OCI-LY7 (cell line): Measurements from ENCODE around the gene IL12B. TPM values are rescaled to one million over a fixed set of nuclear protein-coding genes. Genes with fewer than 3 reads are reported as not detected.

Experiments
- BruUV-seq: library from RNA; stranded (reverse); fragments of 400-500 nt; replicated peaks from 2 replicates; lab custom pipeline; 2021; lab: Mats Ljungman, UMichigan
- CTCF ChIA-PET: fragments of 300-600 bp; sonication (Branson Sonifier 250); formaldehyde crosslinking; loops from one replicate; lab custom pipeline; 2022; ENCODE audit warnings: antibody characterized with exemption; ENCODE audit not compliant: unreplicated experiment; lab: Charles Lee
- POLR2A ChIA-PET: fragments of 300-600 bp; sonication (Branson Sonifier 250); formaldehyde crosslinking; loops from one replicate; lab custom pipeline; 2022; ENCODE audit warnings: antibody characterized with exemption; lab: Charles Lee
- DNase-seq: peaks from one replicate; pipeline ENCODE4 v3.0.0-alpha.2; 2015; ENCODE audit warnings: low spot score
- H2AFZ ChIP-seq: fragments of 200-600 bp; sonication (generic), shearing (Covaris generic); 2 replicates; pipeline ENCODE4 v1.6.1; 2014; ENCODE audit warnings: mild to moderate bottlenecking, antibody characterized with exemption, low read length, moderate library complexity
- H3K27ac ChIP-seq: fragments of 200-600 bp; sonication (generic); 2 replicates; pipeline ENCODE4 v1.5.1; 2014; ENCODE audit warnings: mixed run types, low read depth, mild to moderate bottlenecking, moderate library complexity, low read length, inconsistent platforms; ENCODE audit not compliant: poor library complexity, severe bottlenecking
- H3K36me3 ChIP-seq: fragments of 200-600 bp; sonication (generic); 2 replicates; pipeline ENCODE4 v1.6.1; 2014; ENCODE audit warnings: mild to moderate bottlenecking, antibody characterized with exemption, low read length, moderate library complexity, mixed read lengths; ENCODE audit not compliant: insufficient read depth
- H3K4me1 ChIP-seq: fragments of 200-600 bp; sonication (generic); 2 replicates; pipeline ENCODE4 v1.5.1; 2014; ENCODE audit warnings: mild to moderate bottlenecking, low read length; ENCODE audit not compliant: insufficient read depth, poor library complexity, severe bottlenecking
- H3K4me2 ChIP-seq: fragments of 200-600 bp; sonication (generic); 2 replicates; pipeline ENCODE4 v1.6.1; 2014; ENCODE audit warnings: mild to moderate bottlenecking, low read length
- H3K4me3 ChIP-seq: fragments of 200-600 bp; sonication (generic); 2 replicates; pipeline ENCODE4 v1.5.1; 2014; ENCODE audit warnings: mild to moderate bottlenecking, low read depth, low read length; ENCODE audit not compliant: poor library complexity, severe bottlenecking
- H3K79me2 ChIP-seq: fragments of 200-600 bp; sonication (generic); 2 replicates; pipeline ENCODE4 v1.6.1; 2016; ENCODE audit warnings: low read depth, mild to moderate bottlenecking, low read length, moderate library complexity, mixed read lengths; ENCODE audit not compliant: insufficient read depth
- H3K9me2 ChIP-seq: fragments of 200-600 bp; sonication (generic); 2 replicates; pipeline ENCODE4 v1.6.1; 2016; ENCODE audit warnings: mild to moderate bottlenecking, low read length, mixed read lengths; ENCODE audit not compliant: insufficient read depth
- H3K9me3 ChIP-seq: fragments of 200-600 bp; sonication (generic); 2 replicates; pipeline ENCODE4 v1.6.1; 2014; ENCODE audit warnings: mild to moderate bottlenecking, mixed run types, low read length, mixed read lengths
- H4K20me1 ChIP-seq: fragments of 200-600 bp; sonication (generic); 2 replicates; pipeline ENCODE4 v1.6.1; 2014; ENCODE audit warnings: mild to moderate bottlenecking, antibody characterized with exemption, low read length, moderate library complexity, mixed read lengths; ENCODE audit not compliant: insufficient read depth
- CTCF ChIP-seq: fragments of 200-600 bp; sonication (generic); conservative IDR thresholded peaks from 2 replicates; pipeline ENCODE4 v1.5.1; 2014; ENCODE audit warnings: mild to moderate bottlenecking, antibody characterized with exemption, low read length, moderate library complexity, mixed read lengths
- EZH2phosphoT487 ChIP-seq: fragments of 200-600 bp; sonication (generic); IDR thresholded peaks from 2 replicates; pipeline ENCODE4 v1.6.1; 2018; ENCODE audit warnings: low read depth, borderline replicate concordance, mild to moderate bottlenecking, mixed run types, antibody characterized with exemption, low read length, moderate library complexity, mixed read lengths
- intact Hi-C: fragments of 100-400 bp; cut with micrococcal nuclease; formaldehyde crosslinking; loops from one replicate; pipeline ENCODE4 v1.10.0; 2022; ENCODE audit not compliant: unreplicated experiment
- total RNA-seq, 2 experiments: library from RNA; depleted of rRNA in 1 of 2; stranded (reverse); fragments of >200 nt in 1 of 2; shearing (Covaris generic) in 1 of 2; gene quantifications; 2 replicates each; pipeline ENCODE4 v1.2.3, GENCODE V29; 2014 to 2022

The IL12B gene
- total RNA-seq, 2 experiments from 2014 or later: not detected

- peak; percentile 85 for TF ChIP-seq CTCF
- no peak for TF ChIP-seq EZH2phosphoT487
- no peaks in the 10 kb centered on the region for H3K9me3 ChIP-seq
- H3K4me1 ChIP-seq: no peaks in the 10 kb centered on the region
- no peak overlapping the region for H3K4me3 ChIP-seq
- ChIA-PET CTCF (interaction anchor here (1.1 to 1.2 kb wide), 2 partner anchors 30 to 171 kb away, joined by 3 to 4 read pairs; no protein-coding TSS in a partner anchor), POLR2A (interaction anchor here (0.7 to 1.2 kb wide), 5 partner anchors 10 to 691 kb away, joined by 3 to 4 read pairs (median 3); no protein-coding TSS in a partner anchor)
- no peaks in the 10 kb centered on the region for H3K79me2 ChIP-seq
- peak; percentile 67 for DNase-seq
- no peaks in the 10 kb centered on the region for H4K20me1 ChIP-seq
- intact Hi-C loops: loop anchor here (1.0 kb wide), 1 partner anchor 160 kb away; no protein-coding TSS in a partner anchor
- no TSS peak for BruUV-seq
- H3K4me2 ChIP-seq: no peak overlapping the region
- H2AFZ ChIP-seq: no peak overlapping the region
- H3K9me2 ChIP-seq: no peaks in the 10 kb centered on the region
- no peaks in the 10 kb centered on the region for H3K36me3 ChIP-seq
- no peak overlapping the region for H3K27ac ChIP-seq
Measured at GRCh38 chr5:159316519-159317383, 13.5 kb downstream of the IL12B start.

- Histone ChIP-seq H3K4me2 (no peak overlapping the region), H3K4me1 (no peaks in the 10 kb centered on the region), H3K79me2 (no peaks in the 10 kb centered on the region), H4K20me1 (no peaks in the 10 kb centered on the region), H3K9me3 (no peaks in the 10 kb centered on the region), H3K9me2 (no peaks in the 10 kb centered on the region), H3K4me3 (no peak overlapping the region), H2AFZ (no peak overlapping the region), H3K36me3 (no peaks in the 10 kb centered on the region), H3K27ac (no peak overlapping the region)
- TF ChIP-seq EZH2phosphoT487 (no peak), CTCF (no peak)
- intact Hi-C loops: no loop called here
- DNase-seq: no peak
- BruUV-seq: no TSS peak
- ChIA-PET POLR2A (interaction anchor here (0.5 to 0.7 kb wide), 3 partner anchors 13 to 813 kb away, joined by 3 to 4 read pairs (median 3); no protein-coding TSS in a partner anchor), CTCF (interaction anchor here (0.9 kb wide), 1 partner anchor 156 kb away, joined by 3 read pairs; no protein-coding TSS in a partner anchor)
Measured at GRCh38 chr5:159313197-159313596, 17.1 kb downstream of the IL12B start.
